Measurements from ENCODE around the gene ENC1.

ENC1 gene

GRCh38 chr5:74631081-74631953 lies 9.2 kb downstream of the ENC1 start:
- DNase-seq (ENCODE audit: low read depth in 2 of 2): no peak

DNA sequence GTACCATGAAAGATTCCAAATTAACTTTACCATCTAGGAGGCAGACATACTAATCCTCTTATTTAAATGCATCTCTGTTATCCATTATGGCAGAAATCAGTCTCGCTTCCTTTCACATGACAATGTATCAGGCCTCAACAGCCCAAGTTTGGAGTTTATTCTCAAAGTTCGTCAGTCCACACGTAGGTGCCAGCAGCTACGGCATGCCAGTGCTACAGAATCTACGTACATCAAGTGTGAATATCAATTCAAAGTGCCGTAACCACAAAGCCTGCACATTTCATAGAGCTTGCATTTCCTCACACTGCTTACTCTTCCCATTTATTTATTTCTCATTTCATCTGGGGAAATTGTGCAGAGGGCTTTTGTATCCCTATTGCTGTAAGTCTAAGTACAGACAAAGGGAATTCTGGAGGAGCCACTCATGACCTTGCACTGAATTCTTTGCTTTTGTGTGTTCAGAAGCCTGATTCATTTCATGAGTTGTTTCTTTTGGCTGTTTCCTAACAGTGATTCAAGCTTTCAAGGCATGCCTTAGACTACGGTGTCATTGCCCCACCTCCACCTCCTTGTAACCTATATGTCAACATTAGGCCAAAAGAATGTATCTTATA lies 10.0 kb downstream of the ENC1 start:
- DNase-seq (ENCODE audit: low read depth in 2 of 2): no peak

DNA sequence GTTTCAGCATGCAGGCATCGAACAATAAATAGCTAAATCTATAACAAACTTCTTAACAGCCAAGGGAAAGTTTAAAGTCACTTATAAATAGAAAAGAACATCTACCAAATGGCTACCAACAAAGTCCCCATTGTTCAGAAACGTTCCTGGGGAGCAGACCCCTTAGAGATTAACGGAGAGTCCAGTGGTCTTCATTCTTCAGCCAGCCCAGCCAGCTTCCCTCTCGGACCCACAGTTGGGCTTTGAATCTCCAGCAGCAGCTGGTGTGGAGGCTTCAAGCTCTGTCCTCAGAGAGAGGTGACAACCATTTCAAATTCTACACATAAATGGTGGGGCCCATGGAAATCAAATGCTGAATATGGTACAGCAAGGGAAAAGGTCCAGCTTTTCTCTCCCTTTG lies 11.2 kb downstream of the ENC1 start:
- DNase-seq (ENCODE audit: low read depth in 2 of 2): no peak

DNA sequence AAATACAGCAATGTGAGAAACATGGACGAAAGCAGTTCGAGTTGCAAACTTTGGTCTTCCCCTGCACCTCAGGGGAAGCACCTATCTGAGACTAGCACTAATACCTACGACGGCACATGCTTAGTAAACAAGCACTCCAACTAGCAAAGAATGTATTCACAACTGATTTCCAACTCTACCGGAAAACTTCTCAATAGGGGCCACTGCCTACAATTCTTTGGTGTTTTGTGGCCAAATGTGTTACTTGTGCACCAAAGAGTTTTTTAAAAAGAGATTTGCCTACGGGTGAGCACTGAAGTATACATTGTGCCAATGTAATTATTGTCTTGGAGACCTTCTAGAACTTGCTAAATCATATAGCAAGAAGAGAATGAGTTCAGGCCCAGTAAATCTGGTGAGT lies 12.2 kb downstream of the ENC1 start:
- DNase-seq (ENCODE audit: low read depth in 2 of 2): no peak

- no peak for DNase-seq (ENCODE audit: low read depth in 2 of 2)
Observed at GRCh38 chr5:74627646-74628279, 12.8 kb downstream of the ENC1 start.

DNA sequence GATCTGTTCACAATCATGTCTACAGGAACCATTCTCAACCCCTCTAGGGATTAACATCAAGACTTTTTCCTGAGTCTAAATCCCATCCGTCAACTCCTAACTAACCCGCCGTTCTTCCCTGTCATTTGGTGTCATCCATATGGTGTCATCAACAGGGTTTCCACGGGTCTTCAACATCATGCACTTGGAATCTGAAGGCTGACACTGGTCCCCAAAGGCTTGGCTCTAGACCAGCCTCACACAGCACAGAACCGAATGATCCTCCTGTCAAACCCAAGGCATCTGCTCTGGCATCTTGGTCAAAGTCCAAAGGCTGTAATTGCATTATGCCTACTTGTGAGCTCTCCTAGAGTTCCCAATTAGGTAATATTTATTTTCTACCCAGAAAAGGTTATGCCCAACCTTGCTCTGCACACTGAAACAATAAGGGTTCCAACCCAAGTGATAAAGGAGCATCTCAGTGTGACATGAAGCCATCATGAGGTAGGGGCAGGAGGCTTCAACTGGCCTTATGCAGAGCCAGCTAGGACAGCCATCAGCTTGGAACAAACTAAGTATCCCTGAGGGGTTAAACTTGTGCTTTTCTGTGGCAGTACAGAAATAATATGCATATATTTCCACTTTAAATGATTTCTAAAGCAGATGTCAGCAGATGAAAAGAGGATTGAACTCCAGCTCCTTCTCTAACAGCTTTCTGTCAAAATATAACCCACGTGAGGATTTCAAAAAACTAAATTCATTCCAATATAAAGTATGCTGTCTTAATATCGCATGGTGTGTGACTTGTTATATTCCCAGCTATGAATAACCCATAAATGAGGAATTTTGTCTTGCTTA lies 13.9 kb downstream of the ENC1 start:
- DNase-seq (ENCODE audit: low read depth in 2 of 2): no peak

DNA sequence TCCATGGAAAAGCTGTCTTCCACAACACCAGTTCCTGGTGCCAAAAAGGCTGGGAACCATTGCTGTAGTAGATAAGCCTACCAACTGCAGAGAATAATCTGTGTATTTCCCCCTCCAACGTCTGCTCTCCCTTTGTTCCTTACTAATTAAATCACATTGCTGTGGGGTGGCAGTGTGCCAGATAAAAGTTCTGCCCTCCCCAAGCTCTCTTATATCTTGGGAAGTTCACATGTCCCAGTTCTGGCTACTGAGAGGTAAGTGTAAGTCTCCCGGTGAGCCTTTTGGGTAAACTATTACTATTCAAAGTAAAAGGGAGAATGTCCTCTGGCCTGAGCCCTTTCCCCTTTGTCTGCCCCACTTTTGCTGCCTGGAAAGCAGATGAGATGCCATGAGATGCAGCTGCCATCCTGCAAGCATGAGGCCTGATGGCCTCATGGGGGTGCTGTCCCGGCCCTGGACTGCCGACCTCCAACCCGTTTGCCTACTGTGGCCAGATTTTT lies 14.7 kb downstream of the ENC1 start:
- no peak for DNase-seq (ENCODE audit: low read depth in 2 of 2)

DNA sequence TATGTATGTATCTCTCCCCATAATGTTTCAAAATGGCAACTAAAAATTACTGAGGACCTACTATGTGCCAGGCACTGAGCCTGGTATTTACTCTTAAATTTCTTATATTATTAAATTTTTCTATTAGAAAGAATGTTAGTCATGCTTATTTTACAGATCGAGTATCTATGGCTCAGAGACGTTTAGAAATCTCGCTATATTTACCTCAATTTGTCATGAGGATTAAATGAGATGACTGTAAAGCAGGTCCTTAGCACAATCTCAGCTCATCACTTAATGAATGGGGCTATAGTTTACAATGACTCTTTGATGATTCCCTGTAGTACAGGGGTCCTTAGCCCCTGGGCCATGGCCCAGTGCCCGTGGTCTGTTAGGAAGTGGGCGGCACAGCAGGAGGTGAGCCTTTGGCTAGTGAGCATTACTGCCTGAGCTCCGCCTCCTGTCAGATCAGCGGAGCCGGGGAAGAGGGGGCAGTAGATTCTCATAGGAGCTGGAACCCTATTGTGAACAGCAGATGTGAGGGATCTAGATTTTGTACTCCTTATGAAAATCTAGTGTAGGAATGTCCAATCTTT lies 15.5 kb downstream of the ENC1 start:
- no peak for DNase-seq (ENCODE audit: low read depth in 2 of 2)

DNA sequence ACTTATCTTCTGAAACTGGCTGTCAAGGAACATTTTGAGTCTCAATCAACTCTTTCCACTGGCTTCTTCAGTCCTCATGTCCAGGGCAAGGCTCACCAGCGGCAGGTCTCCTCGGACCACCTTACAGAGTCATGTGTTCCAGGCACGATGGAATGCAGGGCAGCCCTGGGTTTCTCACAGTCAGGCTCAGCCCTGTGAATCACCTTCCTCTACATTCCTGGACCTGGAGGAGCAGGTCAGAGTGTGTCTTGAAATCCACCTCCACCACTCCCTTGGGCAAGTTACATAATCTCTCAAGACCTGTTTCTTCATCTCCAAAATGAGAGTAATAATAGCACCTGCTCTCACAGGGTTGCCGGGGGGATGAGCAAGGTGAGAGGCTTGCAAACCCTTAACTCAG lies 16.0 kb downstream of the ENC1 start:
- no peak for DNase-seq (ENCODE audit: low read depth in 2 of 2)

- DNase-seq (ENCODE audit: low read depth in 2 of 2): no peak
Observed at GRCh38 chr5:74623748-74624408, 16.6 kb downstream of the ENC1 start.

DNA sequence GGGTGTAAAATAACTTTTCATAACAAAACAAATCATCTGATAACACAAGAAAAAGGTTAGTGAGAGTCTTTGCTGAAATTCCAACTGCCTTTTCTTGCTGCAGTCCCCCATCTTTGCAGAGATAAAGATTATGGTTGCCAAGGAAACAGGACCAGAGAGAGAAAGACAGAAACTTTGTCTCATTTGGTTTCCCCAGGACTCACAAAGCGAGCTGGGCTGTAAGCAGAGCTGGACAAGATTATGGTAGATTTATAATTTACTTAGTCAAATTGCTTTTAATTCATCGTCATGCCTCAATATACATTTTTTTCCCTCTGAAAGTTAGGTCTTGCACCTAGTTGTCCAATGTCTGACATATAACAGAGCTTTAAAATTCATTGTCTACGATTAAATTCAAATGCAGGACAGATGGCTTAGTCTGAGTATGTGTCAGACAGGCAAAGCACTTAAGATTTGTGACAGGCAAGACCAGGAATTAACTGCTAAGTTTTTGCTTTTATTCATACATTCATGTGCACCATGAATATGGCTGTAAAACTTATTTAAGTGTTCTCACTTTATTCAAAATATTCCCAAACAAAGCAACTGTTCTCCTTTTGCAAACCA lies 17.4 kb downstream of the ENC1 start:
- DNase-seq (ENCODE audit: low read depth in 2 of 2): no peak

DNA sequence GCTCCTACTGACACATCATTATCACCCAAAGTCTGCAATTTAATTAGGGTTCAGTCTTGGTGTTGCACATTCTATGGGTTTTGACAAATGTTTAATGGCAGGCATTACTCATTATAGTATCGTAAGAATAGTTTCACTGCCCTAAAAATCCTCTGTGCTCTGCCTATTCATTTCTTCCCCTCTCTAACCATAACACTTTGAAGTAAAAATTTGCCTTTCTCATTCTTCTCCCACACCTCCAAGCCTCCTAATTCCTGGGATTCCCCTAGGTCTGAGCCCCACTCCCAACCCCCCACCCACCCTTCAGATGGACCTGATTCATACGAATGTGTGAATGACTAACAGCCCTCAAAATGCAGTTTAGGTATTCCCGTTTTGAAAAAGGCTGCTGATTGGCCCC lies 18.4 kb downstream of the ENC1 start:
- DNase-seq (ENCODE audit: low read depth in 2 of 2): no peak

- DNase-seq (ENCODE audit: low read depth in 2 of 2): no peak
Observed at GRCh38 chr5:74621492-74621891, 19.0 kb downstream of the ENC1 start.

GRCh38 chr5:74619308-74619707 lies 21.2 kb downstream of the ENC1 start:
- no peak for DNase-seq (ENCODE audit: low read depth in 2 of 2)

- DNase-seq (ENCODE audit: low read depth in 2 of 2): no peak
Observed at GRCh38 chr5:74618106-74618505, 22.4 kb downstream of the ENC1 start.

GRCh38 chr5:74617202-74617601 lies 23.3 kb downstream of the ENC1 start:
- DNase-seq (ENCODE audit: low read depth in 2 of 2): no peak

- DNase-seq (ENCODE audit: low read depth in 2 of 2): no peak
Observed at GRCh38 chr5:74616236-74617146, 24.0 kb downstream of the ENC1 start.

- DNase-seq (ENCODE audit: low read depth in 2 of 2): no peak
Observed at GRCh38 chr5:74613283-74613682, 27.2 kb downstream of the ENC1 start.

DNA sequence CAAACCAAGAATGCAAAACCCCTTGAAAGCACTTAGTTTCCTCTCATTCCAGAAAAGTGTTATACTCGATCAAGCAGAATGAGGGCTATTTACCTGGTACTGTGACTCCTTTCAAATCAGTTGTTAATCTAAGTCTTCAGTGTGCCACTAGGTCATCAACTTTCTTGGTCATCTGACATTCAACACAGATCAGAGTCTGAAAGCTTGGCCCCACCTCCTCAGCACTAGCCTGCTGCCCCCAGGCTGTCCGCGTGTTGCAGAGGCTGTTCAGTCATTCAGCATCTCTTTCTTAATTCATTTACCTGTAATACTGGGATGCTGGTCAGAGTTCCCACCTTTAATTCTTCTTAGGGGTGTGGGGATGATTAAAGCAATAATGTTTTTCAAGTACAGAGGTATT lies 28.5 kb downstream of the ENC1 start:
- no peak for DNase-seq (ENCODE audit: low read depth in 2 of 2)

All from activated CD8-positive, alpha-beta memory T cell treated with anti-CD3 and anti-CD28 coated beads for 4 hours (primary cell).